Right hindlimb (tissue), 1 donor: ENCODE results near the gene CPNE5.

Source experiments
- DNase-seq: peaks from one replicate; pipeline ENCODE4 v3.0.0-alpha.2; 2018

Gene CPNE5

DNA sequence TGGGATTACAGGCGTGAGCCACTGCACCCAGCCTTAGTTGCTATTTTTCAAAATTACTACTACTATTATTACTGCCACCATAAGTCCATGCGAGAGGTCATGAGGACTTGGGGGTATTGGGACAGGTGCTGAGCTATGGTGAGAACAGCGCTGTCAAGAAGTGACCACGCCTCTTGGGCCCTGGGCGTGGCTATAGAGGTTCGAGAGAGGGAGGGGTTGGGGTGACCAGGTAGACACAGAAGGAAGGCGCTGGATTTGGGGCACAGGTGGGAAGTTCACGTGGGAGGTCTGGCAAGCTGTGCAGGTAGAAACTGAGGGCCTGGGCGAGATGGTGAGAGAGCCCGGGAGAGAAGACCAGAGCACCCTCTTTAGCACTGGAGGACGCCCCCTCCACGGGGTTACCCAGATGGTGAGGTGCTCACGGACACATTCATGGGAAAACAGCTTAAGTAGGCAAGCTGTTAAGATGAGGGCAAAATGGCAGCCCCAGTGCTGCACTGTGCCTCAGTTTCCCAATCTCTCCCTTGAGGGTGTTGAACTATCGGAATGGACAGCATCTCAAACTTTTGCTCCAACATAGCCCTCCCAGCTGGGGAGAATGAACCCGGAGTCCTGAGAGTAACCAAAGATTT, 80.6 kb downstream of the CPNE5 start:
- DNase-seq = no peak

DNA sequence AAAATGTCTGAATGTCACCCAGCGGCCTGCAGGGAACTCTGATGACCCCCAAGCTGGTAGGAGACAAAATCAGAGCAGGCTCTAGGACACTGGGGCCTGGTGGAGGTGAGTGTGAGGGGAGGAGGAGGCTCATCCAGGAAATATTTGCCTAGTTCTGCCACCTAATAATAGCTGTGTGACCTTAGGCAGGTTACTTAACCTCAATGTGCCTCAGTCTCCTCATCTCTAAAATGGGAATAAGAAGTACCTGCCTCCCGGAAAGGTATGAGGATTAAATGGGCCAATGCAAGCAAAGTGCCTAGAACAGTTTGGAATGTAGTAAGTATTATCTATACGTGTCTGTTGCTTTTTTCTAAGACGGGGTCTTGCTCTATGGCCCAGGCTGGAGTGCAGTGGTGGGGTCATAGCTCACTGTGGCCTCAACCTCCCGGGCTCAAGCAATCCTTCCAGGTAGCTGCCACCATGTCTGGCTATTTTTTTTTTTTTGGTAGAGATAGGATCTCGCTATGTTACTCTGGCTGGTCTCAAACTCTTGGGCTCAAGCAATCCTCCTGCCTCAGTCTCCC, 81.2 kb downstream of the CPNE5 start:
- no peak for DNase-seq

DNA sequence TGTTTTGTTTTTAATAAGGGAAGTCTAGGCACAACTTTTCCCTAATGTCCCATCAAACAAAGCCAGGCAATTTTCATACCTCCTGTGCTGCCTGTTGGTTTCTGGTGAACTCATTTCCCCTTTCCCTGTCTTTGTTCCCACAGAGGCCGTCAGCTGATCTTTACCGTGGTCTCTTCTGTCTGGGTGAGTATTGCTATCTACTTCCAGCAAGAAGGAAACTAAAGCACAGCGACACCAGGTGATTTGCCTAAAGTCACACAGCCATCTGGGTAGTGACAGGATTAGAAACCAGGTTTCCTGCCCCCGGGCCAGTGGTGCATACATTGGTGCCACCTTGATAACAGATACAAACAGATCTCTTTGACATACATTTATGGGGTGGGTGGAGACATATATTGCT, 82.0 kb downstream of the CPNE5 start:
- no peak for DNase-seq

DNA sequence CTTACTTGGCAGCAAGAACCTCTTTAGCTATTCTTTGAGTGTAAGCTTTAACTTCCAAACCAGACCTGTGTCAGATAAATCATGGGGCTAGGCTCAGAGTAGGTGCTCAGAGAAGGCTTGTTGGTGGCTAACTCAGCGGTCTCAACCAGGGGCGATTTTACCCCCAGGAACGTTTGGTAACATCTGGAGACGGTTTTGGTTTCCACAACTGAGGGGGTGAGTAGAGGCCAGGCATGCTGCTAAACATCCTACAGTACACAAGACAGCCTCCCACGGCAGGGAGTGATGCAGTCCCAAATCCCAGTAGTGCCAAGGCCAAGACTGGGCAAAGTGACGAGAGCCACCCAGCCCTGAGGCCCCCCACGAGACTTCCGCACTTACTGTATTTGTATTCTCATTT, 82.5 kb downstream of the CPNE5 start:
- DNase-seq = no peak

DNA sequence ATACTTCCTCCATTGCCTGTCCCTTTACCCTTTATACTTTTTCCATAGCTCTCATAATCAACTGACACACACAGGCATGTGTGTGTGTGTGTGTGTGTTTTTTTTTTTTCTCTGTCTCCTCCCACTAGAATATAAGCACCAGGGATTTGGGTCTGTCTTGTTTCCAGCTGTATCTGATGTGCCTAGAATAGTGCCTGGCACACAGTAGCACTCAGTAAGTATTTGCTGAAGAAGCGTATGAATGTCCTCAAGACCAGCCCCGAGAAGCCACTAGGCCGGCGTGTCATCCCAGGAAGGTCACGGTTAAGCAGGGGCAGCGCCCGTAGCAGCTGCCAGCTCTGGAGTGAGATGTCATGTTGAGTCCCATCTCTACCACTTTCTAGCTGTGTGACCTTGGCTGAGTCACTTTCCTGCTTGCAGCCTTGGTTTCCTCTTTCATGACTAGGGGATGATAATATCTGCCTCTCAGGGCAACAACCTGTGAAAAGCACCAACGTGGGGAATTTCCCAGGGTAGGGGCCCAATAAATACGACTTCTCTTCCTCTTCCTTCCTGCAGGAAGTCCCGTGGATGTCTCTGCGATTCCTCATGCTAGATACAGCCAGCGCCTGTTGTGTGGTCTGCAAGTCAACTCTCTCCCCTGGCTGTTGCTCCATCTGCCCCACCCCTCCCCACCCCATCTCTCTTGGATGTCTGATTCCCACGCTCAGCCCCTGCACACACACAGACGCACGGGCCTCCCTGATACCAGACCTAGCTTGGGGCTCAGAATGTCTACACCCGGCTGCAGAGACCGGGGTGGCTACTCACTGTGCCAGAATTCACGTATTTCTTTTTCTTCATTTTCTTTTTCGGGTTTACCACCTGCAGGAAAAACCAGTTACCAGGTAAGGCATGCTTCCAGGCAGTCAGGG, 83.6 kb downstream of the CPNE5 start:
- no peak for DNase-seq

DNA sequence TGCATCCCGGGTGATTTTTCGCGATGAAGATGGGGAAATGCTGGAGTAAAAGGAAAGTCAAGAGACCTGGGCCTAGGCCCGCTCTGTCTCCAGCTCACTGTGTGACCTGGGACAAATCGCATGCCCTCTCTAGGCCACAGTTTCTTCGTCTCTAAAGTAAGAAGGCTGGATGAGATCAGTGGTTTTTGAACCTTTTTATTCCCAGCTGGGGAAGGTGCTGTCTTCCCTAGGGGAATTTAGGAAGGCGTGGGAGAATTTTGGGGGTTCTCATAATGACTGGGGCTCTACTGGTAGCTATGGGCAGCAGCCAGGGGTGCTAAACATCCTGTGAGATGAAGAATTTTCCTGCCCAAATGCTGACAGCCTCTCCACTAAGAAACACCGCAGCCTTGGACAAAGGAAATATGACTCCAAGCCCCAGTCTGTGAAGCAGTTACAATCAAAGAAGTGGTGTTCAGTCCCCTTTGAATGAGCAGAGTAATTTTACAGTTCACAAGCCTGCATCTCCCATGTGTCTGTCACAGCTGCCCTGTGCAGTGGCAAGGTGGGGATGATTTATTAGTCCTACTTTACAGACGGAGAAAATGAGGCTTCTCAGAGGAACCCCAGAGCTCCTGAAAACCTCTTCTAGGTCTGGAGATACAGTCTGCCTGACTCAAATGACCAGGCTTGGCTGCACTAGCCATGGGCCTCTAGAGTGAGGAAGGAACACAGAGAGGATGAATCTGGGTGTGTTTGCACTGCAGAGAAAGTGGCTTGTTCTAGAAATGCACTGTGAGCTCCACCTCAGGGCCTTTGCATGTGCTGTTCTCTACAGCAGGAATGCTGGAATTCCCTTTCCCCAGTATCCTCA, 84.4 kb downstream of the CPNE5 start:
- no peak for DNase-seq

DNA sequence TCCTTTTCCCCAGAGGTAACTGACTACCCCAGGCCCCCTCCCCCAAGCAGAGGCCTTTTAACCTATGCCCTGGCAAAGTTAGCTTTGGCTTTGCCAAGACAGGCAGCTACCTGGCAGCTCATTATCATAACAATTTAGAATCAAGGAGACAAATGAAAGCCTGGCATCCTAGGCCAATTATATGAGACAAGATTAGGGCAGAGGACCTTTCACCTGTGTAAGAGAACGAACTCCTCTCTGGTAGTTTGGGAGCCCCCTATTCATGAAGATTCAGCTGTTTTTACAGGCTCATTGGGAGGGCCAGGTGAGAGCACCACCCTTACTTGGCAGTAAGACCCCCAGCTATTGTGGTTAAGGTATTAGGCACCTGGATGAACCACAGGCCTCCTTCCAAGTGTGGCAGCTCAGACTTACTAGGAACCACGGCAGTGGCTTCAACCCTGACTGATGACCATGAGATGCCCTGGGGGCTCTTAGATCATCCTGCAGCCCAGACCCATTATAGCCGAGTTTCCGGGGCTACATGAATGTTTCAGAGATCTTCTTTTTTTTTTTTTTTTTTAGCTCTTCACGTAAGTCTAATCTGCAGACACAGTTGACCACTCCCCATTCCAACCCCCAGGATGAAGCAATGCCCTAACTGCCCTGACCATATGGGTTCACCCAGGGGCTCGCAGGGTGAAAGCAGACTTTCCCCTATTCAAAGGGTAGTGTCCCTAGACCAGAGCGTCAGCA, 85.4 kb downstream of the CPNE5 start:
- DNase-seq = no peak

DNA sequence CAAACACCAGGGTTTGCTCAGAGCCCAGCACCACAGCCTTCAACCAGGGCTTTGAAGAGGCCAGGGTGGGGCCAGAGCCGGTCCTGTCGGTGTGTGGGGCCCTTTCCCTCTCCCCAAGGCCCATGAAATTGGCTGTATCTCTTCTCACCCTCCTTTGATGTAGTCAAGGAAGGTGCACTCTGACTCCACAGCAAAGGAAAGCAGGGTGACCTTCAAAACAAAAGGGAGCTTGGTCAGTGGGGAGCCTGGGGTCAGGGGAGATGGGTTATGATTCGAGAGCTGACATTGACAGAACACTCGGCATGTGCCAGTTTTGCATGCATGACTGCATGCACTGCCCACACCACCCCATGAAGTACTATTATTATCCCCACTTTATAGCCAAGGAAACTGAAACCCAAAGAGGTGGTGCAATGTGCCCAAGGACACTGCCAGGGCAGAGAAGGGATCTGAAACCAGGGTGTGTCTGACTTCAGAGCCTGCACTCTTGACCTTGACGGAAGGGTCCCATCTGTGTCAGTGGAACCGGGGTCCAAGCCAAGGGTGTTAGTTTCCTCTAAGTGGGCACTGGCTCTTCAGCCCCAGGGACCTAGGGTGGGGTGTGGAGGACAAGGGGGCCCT, 86.2 kb downstream of the CPNE5 start:
- no peak for DNase-seq

DNA sequence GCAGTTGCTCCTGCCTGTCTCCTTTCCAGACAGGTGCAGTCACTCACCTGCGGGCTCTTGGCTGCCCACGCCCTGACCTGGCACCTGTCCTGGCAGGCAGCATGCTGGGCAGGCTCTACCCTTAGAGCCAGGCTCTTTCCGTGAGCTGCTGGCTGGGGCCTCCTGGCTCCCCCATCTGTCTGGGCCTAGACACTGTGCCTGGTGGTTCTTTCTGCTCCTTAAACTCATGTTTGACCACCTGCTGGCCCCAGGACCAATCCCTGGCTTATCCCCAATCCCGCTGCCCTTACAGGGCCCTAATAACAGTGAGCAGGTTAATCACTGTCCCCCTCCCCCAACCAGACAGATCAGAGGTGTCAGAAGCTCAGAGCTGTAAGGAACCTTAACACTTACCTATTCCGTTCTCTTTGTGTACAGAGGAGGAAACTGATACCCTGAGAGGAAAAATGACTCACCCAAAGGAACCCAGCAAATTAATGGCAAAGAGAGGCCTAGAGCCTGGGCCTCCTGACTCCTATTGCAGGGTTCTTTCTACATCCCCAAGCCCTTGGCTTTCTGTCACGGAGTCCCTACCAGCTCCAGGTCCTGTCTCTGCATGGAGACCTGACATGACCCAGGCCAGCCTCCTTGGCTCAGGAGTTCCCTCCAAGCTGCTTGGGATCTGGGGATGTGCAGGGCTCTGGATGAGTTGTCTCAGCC, 86.9 kb downstream of the CPNE5 start:
- no peak for DNase-seq

DNA sequence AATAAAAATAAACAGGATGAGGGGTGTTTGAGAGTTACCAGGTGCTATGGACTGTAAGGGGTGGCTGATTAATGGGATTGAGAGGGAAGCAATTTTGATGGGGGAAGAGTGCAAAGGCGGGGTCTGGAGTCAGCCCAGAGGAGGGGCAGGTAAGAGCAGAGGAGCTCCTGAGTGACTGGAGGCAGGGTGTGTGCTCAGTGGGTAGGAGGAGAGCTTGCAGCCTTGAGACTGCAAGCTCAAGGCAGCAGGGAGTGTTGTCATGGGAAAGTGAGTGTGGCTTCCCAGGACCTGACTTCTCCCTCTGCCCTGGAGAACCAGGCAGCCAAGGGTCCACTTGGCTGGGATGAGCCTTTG, 87.4 kb downstream of the CPNE5 start:
- no peak for DNase-seq

DNA sequence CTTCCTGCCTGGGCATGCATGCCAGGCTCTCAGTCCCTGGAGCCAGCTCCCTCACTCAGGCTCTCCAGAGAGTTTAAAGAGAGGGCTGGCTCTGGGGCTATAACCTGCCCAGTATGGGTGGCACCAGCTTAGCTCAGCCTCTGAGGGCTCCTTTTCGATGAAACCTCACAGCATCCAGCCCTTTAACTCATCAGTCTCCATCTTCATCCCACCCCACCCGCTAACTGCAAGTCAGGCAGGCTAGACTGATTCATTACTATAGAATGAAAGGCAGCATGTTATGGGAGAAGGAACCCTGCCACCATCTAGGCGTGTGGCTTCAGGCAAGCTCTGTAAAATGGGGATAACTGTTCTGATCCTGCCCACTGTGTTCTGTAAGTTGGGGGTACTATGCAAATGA, 88.2 kb downstream of the CPNE5 start:
- DNase-seq = no peak

DNA sequence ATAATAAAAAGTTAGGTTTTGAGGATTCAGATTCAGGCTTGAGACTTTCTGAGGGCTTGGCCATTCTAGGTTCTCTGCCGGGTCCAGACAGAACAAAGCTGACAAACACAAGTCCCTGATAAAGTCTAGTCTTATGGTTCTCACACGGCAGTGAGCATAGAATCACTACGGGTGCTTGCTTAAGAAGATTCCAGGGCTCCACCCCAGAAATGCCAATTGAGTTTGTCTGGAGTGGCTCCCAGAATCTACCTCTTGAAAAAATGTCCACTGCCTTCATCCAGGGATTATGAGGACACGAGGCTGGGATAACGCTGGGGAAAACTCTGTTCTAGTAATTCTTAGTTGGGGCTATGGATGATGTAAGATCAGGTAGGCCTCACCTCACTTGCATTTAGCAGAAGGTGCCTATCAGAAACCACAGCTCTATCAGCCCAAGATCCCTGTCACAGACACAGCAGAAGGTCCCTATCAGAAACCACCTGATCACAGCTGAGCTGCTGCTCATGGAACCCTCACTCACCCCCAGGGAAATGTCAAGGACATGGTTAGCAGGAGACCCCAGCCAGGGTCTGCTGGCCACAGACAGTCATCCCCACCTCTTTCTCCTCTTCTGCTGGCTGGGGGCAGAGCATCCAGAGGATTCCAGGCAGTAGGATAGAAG, 89.3 kb downstream of the CPNE5 start:
- no peak for DNase-seq

DNA sequence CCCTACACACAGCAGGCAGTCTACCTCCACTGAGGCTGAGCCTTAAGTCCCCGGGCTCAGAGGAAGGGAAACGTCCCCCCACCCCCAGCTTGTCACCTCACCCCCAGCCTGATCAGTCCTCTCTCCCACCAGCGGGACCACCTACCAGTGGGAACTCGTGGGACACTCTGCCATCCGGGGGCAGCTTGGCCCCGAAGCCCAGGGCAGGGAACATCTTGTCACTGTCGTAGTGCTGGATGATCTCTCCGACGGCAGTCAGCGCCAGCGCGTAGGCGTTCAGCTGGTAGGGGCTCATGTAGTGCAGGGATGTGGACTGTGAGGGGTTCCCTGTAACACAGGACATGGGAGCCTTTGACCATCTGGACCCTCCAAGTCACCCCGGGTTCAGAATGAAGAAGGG, 93.0 kb downstream of the CPNE5 start:
- DNase-seq = no peak

DNA sequence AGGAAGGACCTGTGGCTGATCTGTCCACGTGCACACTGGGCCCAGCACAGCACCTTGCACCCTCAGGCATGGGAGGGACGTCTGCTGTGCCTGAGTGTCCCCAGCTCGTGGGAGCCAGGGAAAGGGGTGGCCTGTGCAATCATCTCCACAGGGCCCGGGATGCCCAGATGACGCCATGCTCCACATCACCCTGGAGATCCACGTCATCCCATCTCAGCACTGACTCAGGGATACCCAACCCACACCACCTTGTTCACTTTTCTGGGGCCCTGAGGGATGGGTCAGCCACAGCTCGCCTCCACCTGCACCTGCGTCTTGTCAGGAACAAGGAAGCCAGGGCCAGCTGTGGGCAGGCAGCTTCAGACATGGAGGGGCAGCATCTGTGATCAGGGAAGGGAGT, 93.4 kb downstream of the CPNE5 start:
- DNase-seq = no peak

DNA sequence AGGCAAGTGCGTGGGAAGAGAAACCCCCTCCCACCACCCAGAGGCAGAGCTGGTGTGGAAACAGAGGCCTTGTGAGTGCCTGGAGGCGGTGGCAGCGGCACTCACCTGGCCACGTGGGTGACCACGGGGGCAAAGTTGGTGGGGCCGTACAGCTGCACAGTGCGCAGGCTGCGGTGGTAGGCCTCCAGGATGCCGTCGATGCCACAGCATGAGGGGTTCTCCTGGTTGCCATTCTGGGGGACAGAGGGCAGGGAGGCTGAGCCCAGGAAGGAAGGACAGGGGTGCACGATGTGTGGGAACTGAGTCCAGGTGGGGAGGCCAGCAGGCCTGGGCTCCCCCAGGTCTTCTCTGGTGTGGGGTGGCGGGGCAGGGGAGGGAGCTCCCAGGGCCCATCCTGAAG, 94.0 kb downstream of the CPNE5 start:
- DNase-seq = no peak

DNA sequence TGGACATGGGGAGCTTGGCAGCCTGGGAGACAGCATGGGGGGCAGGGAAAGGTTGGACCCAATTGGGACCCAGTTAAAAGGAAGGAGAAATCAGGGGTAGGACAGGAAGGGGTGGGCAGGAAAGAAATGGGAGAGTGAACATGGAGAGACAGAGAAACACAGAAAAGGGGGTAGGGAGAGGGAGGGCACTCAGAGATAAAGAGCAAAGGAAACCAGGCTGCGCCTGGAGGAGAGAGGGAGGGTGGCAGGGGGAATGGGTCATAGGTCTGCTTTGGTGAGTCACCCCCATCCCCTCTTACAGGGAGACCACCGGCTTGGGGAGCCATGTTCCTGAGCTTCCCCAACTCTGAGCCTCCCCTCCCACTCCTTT, 95.0 kb downstream of the CPNE5 start:
- no peak for DNase-seq

DNA sequence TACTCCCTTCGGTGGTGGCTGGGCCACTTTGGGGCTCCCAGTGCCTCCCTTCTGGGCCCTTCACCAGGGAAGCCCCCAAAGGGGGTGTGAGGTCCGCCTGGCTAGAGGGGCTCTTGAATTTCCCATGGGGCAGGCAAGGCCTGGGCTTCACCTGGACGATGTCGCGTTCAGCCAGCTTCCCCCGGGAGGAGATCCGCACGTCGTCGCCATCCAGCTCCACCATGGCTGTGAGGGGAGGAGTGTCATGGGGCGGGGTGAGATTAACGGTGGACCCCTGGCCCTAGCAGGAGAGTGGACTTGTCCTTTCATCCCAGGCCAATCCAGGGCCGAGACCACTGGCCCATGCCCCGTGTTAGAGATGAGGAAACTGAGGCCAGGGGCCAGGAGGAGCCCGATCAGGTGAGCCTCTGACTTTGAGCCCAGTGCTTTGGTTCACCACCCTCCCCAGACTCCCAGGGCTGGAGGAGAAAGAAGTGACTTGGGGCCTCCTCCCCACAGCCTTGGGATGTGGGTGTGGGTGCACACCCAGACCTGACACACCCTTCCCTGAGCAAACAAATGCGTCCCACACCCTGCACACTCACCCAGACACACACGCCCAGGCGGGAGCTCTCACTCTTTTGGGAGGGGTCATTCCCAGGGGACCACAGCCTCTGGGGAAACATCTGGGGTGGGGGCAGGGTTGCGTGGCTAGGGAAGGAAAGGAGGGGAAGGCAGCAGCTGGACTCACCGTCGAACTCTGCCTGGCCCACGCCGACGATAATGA, 95.5 kb downstream of the CPNE5 start:
- no peak for DNase-seq

DNA sequence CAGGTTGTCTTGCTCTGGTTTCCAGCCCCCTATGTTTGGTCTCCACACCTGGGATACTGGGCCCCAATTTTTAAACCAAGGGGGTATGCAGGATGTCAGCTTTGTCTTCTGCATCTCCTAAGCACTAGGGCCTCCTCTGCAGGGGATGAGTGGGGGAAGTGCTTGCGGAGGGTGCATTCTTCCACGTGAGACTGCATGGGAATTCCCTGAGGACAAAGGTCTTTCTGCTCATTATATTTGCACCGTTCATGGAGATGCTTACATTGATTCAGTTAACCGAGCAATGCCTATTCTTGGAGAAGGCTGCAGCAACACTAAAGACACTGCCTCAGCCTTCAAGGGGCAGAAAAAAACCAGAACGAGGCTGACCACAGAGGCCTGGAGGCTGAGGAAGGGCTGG, 96.2 kb downstream of the CPNE5 start:
- no peak for DNase-seq

DNA sequence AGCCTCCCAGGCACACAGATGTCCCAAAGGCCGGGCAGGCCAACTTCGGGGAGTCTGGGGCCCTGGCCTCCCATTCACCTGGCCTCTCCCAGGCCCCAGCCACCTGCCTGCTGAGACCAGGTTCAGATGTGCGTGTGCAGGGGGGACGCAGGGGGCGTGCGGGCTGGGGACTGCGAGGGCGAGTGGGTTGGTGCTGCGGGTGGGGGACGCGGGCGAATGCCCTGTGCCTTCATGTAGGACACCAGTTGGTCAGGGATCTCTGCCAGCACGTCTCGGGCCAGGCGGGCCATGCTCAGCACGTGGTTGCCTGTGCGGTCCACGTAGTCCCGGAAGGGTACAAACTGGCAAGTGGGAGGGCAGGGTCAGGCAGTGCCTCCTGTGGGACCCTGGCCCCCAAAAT, 97.1 kb downstream of the CPNE5 start:
- DNase-seq = no peak

DNA sequence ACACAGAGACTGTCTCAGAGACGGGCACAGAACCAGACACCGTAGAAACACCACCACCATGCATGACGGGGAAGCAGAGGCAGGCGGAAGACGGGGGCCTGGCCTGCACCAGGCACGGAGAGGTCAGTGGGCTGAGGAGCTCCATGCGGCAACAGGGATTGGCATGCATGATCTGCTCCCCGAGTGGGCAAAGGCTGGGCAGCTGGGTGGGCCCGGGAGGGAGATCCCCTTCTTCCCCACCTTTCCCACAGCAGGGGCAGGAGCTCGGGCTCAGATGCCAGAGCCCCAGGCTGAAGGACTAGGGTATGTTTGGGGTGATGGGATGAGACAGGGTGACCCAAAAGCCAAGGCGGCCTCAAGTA, 98.4 kb downstream of the CPNE5 start:
- no peak for DNase-seq
